OCI-LY7 (cell line): ENCODE results near the gene ELAVL3. TPM values are rescaled to one million over a fixed set of nuclear protein-coding genes. Genes with fewer than 3 reads are reported as not detected.

Experiments
- BruUV-seq: library from RNA; stranded (reverse); fragments of 400-500 nt; replicated peaks from 2 replicates; lab custom pipeline; 2021; lab: Mats Ljungman, UMichigan
- CTCF ChIA-PET: fragments of 300-600 bp; sonication (Branson Sonifier 250); formaldehyde crosslinking; loops from one replicate; lab custom pipeline; 2022; ENCODE audit warnings: antibody characterized with exemption; ENCODE audit not compliant: unreplicated experiment; lab: Charles Lee
- POLR2A ChIA-PET: fragments of 300-600 bp; sonication (Branson Sonifier 250); formaldehyde crosslinking; loops from one replicate; lab custom pipeline; 2022; ENCODE audit warnings: antibody characterized with exemption; lab: Charles Lee
- DNase-seq: peaks from one replicate; pipeline ENCODE4 v3.0.0-alpha.2; 2015; ENCODE audit warnings: low spot score
- H2AFZ ChIP-seq: fragments of 200-600 bp; sonication (generic), shearing (Covaris generic); 2 replicates; pipeline ENCODE4 v1.6.1; 2014; ENCODE audit warnings: mild to moderate bottlenecking, antibody characterized with exemption, low read length, moderate library complexity
- H3K27ac ChIP-seq: fragments of 200-600 bp; sonication (generic); 2 replicates; pipeline ENCODE4 v1.5.1; 2014; ENCODE audit warnings: mixed run types, low read depth, mild to moderate bottlenecking, moderate library complexity, low read length, inconsistent platforms; ENCODE audit not compliant: poor library complexity, severe bottlenecking
- H3K36me3 ChIP-seq: fragments of 200-600 bp; sonication (generic); 2 replicates; pipeline ENCODE4 v1.6.1; 2014; ENCODE audit warnings: mild to moderate bottlenecking, antibody characterized with exemption, low read length, moderate library complexity, mixed read lengths; ENCODE audit not compliant: insufficient read depth
- H3K4me1 ChIP-seq: fragments of 200-600 bp; sonication (generic); 2 replicates; pipeline ENCODE4 v1.5.1; 2014; ENCODE audit warnings: mild to moderate bottlenecking, low read length; ENCODE audit not compliant: insufficient read depth, poor library complexity, severe bottlenecking
- H3K4me2 ChIP-seq: fragments of 200-600 bp; sonication (generic); 2 replicates; pipeline ENCODE4 v1.6.1; 2014; ENCODE audit warnings: mild to moderate bottlenecking, low read length
- H3K4me3 ChIP-seq: fragments of 200-600 bp; sonication (generic); 2 replicates; pipeline ENCODE4 v1.5.1; 2014; ENCODE audit warnings: mild to moderate bottlenecking, low read depth, low read length; ENCODE audit not compliant: poor library complexity, severe bottlenecking
- H3K79me2 ChIP-seq: fragments of 200-600 bp; sonication (generic); 2 replicates; pipeline ENCODE4 v1.6.1; 2016; ENCODE audit warnings: low read depth, mild to moderate bottlenecking, low read length, moderate library complexity, mixed read lengths; ENCODE audit not compliant: insufficient read depth
- H3K9me2 ChIP-seq: fragments of 200-600 bp; sonication (generic); 2 replicates; pipeline ENCODE4 v1.6.1; 2016; ENCODE audit warnings: mild to moderate bottlenecking, low read length, mixed read lengths; ENCODE audit not compliant: insufficient read depth
- H3K9me3 ChIP-seq: fragments of 200-600 bp; sonication (generic); 2 replicates; pipeline ENCODE4 v1.6.1; 2014; ENCODE audit warnings: mild to moderate bottlenecking, mixed run types, low read length, mixed read lengths
- H4K20me1 ChIP-seq: fragments of 200-600 bp; sonication (generic); 2 replicates; pipeline ENCODE4 v1.6.1; 2014; ENCODE audit warnings: mild to moderate bottlenecking, antibody characterized with exemption, low read length, moderate library complexity, mixed read lengths; ENCODE audit not compliant: insufficient read depth
- EZH2phosphoT487 ChIP-seq: fragments of 200-600 bp; sonication (generic); IDR thresholded peaks from 2 replicates; pipeline ENCODE4 v1.6.1; 2018; ENCODE audit warnings: low read depth, borderline replicate concordance, mild to moderate bottlenecking, mixed run types, antibody characterized with exemption, low read length, moderate library complexity, mixed read lengths
- intact Hi-C: fragments of 100-400 bp; cut with micrococcal nuclease; formaldehyde crosslinking; loops from one replicate; pipeline ENCODE4 v1.10.0; 2022; ENCODE audit not compliant: unreplicated experiment
- total RNA-seq, 2 experiments: library from RNA; depleted of rRNA in 1 of 2; stranded (reverse); fragments of >200 nt in 1 of 2; shearing (Covaris generic) in 1 of 2; gene quantifications; 2 replicates each; pipeline ENCODE4 v1.2.3, GENCODE V29; 2014 to 2022
- TF ChIP-seq, protein P1 (sequence below): fragments of 200-600 bp; sonication (generic); conservative IDR thresholded peaks from 2 replicates; pipeline ENCODE4 v1.5.1; 2014; ENCODE audit warnings: mild to moderate bottlenecking, antibody characterized with exemption, low read length, moderate library complexity, mixed read lengths

Gene ELAVL3
- total RNA-seq, 2 experiments from 2014 or later: 0.30 to 0.95 TPM

DNA sequence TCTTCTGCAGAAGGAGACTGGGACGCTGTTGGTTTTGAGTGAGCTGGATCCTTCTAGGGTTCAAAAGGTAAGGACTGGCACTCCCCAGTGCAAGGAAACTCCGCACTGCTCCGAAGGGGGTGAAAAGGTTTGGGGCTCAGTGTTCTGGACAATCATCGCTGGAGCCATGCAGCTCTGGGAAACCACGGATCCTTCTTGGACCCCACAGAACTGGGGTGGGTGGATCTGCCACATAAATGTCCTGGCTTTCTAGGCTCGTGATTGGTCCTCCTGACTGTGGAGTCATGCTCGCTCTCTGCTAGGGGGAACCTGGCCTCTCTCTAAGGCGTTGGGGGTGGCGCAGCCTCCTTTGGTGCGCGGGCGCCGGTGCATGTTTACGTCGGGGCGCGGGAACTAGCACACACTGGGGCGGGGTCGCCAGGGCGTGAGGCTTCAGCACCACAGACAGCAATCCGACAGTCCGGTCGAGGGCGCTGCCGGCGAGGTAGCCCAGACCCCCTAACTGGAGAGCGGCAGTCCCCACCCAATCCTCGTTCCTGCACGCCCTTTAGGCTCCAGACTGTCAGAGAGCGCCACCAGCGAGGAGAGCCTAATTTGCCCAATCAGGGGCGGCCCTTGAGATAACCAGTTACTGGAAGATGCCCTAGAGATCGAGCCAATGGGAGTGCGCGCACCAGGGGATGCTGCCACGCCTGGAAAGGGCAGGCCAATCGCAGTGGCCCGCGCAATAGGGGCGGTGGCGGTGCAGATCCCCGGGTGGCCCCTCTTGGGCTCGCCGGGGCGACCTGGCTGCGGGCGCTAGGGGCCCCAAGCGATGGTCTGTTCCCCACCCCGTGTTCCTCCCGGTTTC, 913 bp upstream of the ELAVL3 start:
- peak overlapping the region; percentile 65 for H3K4me3 ChIP-seq
- H3K4me1 ChIP-seq: peaks cover 23% of the 10 kb centered on the region
- intact Hi-C loops: loop anchor here (1.0 to 2.0 kb wide), 4 partner anchors 29 to 189 kb away; partner anchors contain the start of gene ECSIT
- H3K79me2 ChIP-seq: no peaks in the 10 kb centered on the region
- no peaks in the 10 kb centered on the region for H3K9me3 ChIP-seq
- ChIA-PET CTCF (interaction anchor here (1.2 to 1.6 kb wide), 4 partner anchors 30 to 105 kb away, joined by 6 to 11 read pairs (median 8); no protein-coding TSS in a partner anchor), POLR2A (interaction anchor here (1.1 to 1.4 kb wide), 3 partner anchors 98 to 105 kb away, joined by 5 to 8 read pairs (median 7); partner anchors contain the start of gene EPOR)
- no peaks in the 10 kb centered on the region for H4K20me1 ChIP-seq
- peak overlapping the region; percentile 74 for H3K4me2 ChIP-seq
- H3K36me3 ChIP-seq: 0 out of 2 replicates have a peak, but pooled peaks cover 5% of the 10 kb centered on the region
- no peaks in the 10 kb centered on the region for H3K9me2 ChIP-seq
- peak; percentile 93 for DNase-seq
- H3K27ac ChIP-seq: peak overlapping the region; percentile 65
- no TSS peak for BruUV-seq
- no peak for TF ChIP-seq EZH2phosphoT487
- TF ChIP-seq, protein P1, sequence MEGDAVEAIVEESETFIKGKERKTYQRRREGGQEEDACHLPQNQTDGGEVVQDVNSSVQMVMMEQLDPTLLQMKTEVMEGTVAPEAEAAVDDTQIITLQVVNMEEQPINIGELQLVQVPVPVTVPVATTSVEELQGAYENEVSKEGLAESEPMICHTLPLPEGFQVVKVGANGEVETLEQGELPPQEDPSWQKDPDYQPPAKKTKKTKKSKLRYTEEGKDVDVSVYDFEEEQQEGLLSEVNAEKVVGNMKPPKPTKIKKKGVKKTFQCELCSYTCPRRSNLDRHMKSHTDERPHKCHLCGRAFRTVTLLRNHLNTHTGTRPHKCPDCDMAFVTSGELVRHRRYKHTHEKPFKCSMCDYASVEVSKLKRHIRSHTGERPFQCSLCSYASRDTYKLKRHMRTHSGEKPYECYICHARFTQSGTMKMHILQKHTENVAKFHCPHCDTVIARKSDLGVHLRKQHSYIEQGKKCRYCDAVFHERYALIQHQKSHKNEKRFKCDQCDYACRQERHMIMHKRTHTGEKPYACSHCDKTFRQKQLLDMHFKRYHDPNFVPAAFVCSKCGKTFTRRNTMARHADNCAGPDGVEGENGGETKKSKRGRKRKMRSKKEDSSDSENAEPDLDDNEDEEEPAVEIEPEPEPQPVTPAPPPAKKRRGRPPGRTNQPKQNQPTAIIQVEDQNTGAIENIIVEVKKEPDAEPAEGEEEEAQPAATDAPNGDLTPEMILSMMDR: no peak
- peak overlapping the region; percentile 73; the same call in 1 of the 2 replicates for H2AFZ ChIP-seq

DNA sequence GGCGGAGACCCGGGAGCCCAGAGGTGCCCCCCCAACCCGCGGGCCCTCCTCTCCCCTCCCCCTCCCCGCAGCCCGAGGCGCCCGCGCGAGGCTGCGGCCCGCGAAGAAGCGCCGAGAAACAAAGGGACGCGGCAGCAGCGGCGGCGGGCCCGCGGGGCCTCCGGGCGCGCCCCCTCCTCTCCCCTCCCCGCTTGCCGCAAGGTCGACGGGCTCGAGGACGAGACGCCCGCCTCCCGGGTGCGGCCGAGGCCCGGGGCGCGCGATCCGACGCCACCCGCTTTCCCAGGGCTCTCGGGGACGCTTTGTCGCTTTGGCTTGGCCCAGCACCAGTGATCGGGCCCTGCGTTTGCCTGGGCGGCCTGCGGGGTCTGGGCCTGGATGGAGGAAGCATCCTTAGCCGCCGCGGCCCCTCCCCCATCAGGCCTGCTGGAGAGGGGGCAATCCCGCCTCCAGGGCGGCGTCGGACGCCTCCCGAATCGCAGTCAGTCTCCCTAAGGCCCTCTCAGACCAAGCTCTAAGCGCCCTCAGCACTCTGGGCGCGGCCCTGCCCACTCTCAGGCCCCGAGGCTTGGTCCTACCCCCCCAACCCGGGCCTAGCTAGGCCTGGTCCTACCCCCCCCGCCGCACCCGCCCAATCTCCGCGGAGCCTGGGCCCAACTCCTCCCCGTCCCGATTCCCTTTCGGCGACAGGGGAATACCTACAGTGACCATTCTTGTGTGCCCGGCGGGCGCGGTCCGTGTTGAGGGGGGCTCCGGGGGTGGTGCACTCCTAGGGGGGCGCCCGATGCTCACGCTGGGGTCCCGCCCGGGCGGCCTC, 740 bp downstream of the ELAVL3 start:
- CTCF ChIA-PET: no interaction called here
- Histone ChIP-seq H3K79me2 (no peaks in the 10 kb centered on the region), H3K27ac (no peak overlapping the region), H3K4me2 (no peak overlapping the region), H3K9me3 (no peaks in the 10 kb centered on the region), H2AFZ (no peak overlapping the region), H3K4me1 (peaks cover 23% of the 10 kb centered on the region), H3K9me2 (no peaks in the 10 kb centered on the region), H3K36me3 (no peaks in the 10 kb centered on the region), H3K4me3 (no peak overlapping the region), H4K20me1 (no peaks in the 10 kb centered on the region)
- no peak for TF ChIP-seq EZH2phosphoT487
- TF ChIP-seq, protein P1: no peak
- intact Hi-C loops: no loop called here
- DNase-seq: no peak
- POLR2A ChIA-PET: no interaction called here
- no TSS peak for BruUV-seq
